Jurkat, Clone E6-1 (cell line): ENCODE results near the gene VMAC.

Experiments used
- DNase-seq: peaks from one replicate; pipeline ENCODE4 v3.0.0-alpha.2; 2011; ENCODE audit warnings: low read depth, low spot score
- H3K4me3 ChIP-seq: 2 replicates; pipeline ENCODE4 v1.5.1; 2011; ENCODE audit warnings: mild to moderate bottlenecking, low read length, control low read depth, moderate library complexity

VMAC gene

DNA sequence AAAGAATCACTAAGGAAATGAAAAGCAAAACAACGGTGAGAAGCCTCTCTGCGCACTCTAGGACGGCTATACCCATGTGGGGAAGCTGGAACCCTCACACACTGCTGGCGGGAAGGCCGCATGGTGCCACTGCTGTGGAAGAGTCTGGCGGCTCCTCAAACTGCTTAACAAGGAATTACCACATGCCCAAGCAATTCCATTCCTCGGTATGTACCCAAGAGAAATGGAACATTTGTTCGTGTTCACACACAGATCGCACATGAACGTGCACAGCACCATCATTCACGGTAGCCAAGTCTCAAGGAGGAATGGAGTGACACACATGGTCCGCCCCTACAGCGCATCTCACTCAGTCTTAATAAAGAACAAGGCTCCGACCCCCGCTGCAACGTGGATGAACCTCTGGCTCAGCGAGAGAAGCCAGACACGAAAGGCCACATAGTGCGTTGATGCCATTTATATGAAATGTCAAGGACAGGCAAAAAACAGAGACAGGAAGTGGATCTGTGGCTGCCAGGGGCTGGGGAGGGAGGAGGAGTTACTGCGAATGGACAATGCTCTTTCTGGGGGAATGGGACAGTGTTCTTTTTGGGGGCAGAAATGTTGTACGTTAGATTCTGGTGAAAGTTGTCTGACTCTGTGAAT, 17.0 kb downstream of the VMAC start:
- no peak for DNase-seq
- no peak overlapping the region for H3K4me3 ChIP-seq

DNA sequence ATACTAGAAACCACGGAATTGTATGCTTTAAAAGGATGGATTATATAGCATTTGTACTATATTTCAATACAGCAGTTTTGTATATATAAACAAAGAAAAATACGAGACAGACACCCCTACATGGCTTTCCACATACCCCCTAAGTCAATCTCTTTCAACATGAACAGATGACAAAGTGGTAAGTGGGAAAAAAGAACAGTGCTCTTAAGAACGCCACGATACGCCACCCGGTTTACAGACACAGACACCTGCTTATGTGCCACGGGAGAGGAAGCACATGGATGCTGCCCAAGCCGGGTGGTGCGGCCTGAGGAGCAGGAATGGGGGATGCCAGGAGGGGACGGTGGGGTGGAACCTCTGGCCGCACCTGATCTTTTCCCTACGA, 17.5 kb downstream of the VMAC start:
- DNase-seq, result no peak
- no peak overlapping the region for H3K4me3 ChIP-seq

DNA sequence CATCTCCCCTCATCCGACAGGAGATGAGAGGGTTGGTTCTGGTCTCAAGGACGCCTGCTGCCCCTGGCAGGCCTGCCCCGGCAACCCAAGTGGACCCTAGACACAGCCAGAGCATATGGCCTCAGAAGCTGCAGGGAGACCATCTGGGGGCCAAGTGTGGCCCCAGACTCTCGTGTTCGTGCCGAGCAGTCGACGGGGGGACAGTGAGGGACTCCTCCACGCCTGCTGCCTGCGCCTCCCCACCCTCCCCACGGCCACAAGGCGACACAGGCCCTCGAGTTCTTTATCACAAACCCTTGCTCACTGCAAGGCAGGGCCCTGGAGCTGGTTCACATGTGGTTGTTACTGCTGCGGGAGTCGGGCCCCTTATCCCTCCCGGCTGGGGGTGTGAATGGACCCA, 18.7 kb downstream of the VMAC start:
- DNase-seq, result no peak
- H3K4me3 ChIP-seq, result no peak overlapping the region

DNA sequence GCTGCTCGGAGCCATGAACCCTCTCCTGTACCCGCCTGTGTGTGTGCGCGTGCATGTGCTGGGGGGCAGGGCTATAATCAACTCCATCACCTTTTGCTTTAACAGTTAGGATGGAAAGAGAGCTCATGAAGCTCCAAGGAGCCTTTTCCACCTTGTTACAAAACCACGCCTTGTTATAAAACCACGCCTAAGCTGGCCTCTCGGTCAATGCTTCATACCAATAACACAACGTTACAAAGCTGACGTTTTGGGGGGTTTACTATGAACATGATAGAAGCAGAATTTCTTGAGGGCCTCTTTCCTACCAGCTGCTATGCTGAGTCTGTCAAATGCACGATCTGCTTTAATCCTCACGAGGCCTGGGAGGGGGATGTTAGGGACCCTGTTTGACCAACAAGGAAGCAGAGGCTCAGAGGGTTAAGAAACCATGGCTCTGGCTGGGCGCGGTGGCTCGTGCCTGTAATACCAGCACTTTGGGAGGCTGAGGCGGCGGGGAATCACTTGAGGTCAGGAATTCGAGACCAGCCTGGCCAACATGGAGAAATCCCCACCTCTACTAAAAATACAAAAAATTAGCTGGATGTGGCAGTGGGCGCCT, 21.3 kb downstream of the VMAC start:
- DNase-seq, result no peak
- H3K4me3 ChIP-seq, result no peak overlapping the region

DNA sequence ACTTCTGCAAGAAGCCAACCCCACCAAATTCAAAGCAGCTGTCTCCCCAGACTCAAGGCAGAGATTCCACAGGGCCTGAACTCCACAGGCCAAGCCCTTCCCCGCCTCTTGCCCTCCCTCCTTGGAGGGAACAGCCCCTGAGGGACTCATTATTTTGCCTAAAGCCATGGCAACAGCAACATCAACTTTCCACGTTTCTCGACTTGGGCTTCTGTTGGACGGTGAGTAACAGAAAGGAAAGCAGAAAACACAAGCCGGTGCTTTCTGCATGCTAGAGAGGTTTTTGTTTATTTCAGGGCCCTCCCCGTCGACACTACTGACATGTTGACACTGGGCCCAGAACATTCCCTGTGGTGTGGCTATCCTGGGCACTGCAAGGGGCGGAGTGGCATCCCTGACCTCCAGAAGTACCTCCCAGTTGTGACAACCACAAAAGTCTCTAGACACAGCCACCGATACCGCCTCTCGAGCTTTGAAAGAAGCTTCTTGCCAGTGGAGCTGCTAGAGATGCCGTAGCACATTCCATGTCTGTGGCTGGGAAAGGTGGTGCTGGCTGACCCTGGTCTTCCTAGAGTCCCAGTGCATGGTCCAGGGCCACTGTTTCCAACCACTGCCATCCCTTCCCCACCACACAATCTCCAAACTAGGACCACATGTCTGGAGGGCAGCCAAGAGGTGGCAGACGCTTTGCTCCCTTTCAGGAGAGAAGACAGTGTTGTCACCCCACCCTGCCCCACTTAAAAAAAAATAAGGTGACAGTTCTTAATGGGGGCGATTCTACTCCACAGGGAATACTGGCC, 22.2 kb downstream of the VMAC start:
- no peak for DNase-seq
- H3K4me3 ChIP-seq, result no peak overlapping the region

DNA sequence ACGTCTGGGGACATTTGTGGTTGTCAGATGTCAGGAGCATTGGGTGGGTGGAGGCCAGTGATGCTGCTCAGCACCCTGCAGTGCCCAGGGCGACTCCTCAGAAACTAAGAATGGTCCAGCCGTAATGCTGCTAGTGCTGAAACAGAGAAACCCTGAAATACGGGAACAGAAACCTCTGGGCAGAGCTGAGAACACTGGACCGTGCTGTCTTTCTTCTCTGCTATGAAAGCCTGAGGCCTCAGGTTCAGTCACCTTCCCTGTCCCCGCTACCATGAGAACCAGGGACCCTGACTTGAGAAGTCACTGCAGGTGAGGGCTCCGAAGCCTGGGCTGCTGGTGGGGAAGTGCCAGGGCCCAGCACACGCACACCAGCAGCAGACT, 22.8 kb downstream of the VMAC start:
- no peak for DNase-seq
- no peak overlapping the region for H3K4me3 ChIP-seq

DNA sequence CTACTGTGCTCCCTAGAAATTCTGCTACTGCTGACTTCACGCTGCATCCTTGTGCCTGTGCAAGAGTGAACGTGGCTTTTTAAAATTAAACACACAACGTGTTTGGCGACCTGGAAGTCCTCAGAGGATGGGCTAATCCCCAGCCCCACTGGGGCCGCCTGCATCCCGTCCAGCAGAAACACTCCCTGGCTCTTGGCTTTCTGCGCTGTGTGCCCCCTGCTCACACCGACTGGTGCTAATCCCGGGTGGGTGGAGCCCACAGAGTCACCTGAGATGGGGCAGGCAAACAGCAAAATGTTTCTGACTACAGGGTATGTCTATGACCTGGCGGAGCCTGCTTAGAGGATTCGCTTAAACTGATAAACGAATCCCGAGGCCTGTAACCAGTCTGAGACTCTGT, 24.5 kb downstream of the VMAC start:
- no peak for DNase-seq
- H3K4me3 ChIP-seq, result no peak overlapping the region

DNA sequence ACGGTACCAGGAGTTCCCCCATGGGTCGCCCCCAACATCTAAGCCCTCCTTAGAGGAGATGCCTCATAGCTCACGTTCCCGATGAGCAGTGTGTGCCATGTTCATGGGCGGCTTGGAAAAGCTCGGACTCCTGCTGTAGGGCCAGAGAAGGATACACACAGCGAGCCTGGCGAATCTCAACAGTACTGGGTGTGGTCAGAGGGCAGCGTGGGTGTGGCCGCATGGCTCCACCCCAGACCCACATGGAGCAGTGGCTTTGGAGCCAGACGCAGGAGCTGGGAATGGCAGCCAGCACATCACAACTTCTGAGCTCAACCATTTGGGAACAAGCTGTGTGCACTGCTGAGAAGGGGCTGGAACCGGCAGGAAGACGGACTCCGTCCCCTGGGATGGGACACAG, 25.0 kb downstream of the VMAC start:
- no peak overlapping the region for H3K4me3 ChIP-seq
- DNase-seq, result no peak

DNA sequence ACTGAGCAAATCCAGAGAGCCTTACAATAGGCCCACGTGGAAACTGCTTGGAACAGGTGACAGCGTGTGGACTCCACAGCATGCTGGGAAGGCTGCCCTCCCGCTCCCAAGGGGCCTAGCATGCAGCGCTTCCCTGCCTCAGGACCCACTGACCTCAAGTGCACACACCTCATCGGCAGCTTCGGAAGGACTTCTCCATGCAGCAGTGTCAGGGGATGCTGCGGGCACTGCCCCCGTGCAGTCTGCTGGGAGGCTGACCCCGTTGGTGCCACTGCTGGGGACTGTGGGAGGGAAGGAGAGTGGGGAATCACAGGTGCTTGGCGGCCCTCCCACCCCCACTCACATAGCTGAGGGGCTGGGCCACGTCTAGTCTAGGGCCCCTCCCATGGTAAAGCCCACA, 26.6 kb downstream of the VMAC start:
- H3K4me3 ChIP-seq, result no peak overlapping the region
- no peak for DNase-seq

DNA sequence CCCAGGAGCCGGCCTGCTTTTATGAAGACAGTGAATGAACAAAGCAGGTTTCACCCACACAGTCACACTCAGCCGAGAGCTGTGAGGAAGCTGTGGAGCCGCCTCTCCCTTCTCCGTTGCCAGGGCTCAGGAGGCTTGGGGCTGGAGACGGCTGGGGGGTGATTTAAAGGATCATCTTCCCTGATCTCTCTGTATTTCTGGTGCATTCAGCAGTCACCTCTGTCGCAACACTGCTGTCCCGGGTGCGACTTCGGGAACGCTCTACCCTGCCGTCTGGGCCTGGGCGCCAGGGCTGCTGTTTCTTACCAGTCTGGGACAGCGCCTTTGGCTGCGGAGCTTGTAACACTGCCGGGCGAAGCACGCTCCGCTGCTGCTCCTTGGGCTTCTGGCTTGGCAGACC, 27.5 kb downstream of the VMAC start:
- H3K4me3 ChIP-seq, result no peak overlapping the region
- no peak for DNase-seq

DNA sequence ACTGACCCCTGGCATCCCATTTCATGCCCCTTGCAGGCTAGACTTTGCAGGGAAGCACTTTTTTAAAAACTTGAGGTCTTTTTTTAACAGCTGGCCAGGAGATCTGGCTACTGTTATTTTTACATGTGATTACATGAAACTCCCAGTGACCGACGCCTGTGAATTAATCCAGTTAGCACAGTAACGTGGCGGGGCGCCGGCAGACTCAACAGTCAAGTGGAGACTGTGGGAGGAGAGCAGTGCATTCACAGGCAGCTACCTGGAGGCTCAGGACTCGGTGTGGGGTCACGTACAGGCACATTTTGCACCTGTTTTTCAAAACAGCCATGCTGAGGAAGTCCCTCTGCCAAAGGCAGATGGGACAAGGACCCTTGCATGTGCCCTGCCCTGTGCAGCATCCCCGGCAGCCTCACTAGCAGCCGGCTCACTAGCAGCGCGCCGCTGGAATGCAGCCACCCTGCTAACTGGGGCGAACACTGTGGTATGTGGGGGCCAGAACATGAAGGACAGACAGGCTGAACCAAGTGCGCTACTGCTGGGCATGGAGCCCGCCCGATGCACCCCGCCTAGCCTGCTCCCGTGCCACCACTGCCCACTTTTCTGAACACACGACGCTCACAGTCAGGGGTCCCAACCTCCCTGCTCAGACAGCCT, 28.1 kb downstream of the VMAC start:
- H3K4me3 ChIP-seq, result no peak overlapping the region
- no peak for DNase-seq

DNA sequence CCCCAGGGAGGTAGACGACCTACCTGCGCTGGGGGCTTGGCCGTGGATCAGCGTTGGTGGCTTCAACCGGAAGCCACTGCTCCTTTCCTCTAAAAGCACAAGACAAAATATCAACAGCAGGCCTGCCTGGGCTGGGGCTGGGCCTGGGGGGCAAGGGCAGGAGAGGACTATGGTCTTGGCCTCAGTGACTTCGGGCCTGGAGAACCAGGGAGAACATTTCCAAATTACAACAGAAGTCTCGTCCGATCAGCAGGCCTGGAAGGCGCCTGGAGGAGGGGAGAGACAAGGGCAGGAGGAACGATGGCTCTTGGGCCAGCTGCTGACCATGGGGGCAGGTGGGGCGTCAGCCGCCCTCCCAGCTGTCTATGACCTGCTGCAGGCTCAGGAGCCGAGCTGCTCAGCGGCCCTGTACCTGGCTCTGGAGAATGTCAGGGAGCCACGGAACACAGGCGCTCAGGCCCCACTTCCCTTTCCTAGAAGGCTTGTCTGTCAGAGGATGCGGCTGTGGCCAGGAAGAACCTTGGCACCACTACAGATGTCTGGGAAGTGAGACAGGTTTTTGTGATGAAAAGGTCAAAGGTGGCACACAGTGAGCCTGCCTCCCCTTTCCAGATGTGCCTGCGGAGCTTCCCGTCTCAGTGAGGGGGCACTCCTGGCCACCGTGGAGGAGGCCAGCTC, 28.9 kb downstream of the VMAC start:
- DNase-seq, result no peak
- no peak overlapping the region for H3K4me3 ChIP-seq

DNA sequence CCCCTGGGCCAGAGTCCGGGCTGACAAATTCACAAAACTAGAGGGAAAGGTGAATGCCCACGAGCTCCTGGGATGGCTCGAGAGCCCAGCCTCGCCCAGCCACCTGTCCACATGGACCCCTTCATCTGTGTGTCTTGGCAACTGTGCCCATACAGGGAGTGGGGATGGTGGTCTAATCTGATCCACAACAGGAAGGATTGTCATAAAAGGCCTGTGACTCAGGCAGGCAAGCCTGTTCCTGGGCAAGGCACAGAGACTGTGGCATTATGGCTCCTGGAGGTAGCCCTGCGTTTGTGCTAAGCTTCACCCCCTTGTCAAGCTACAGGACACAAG, 29.4 kb downstream of the VMAC start:
- H3K4me3 ChIP-seq, result no peak overlapping the region

DNA sequence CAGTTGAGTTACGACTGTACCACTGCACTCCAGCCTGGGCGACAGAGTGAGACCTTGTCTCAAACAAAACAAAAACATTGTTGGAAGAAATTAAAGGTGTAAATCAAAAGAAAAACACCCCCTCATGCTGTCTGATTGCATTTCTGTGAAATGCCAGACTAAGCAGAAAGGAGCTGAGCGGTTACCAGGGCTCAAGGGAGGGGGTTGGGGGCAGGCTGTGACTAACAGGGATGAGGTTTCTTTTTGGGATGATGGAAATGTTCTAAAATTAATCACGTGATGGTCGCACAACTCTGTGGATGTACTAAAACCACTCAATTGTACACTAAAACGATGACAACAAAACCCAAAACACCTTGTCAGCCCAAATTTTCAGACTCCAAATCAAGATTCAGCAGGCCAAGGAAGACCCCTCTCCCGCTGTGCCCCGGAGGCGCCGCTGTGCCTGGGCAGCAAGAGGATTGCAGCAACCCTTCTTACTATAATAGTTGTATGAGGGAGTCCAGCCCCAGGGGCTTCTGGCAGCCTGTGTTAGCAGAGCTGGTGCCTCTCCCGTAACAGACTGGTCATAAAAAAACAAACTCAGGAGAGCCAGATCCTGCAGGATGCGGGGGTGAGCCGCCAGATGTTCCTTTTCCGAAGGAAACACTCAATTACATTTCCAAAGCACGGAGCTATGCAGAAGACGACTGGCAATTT, 30.3 kb downstream of the VMAC start:
- no peak for DNase-seq

More for the DNA sequence above, 29.4 kb downstream of the VMAC start:
- DNase-seq, result no peak

DNA sequence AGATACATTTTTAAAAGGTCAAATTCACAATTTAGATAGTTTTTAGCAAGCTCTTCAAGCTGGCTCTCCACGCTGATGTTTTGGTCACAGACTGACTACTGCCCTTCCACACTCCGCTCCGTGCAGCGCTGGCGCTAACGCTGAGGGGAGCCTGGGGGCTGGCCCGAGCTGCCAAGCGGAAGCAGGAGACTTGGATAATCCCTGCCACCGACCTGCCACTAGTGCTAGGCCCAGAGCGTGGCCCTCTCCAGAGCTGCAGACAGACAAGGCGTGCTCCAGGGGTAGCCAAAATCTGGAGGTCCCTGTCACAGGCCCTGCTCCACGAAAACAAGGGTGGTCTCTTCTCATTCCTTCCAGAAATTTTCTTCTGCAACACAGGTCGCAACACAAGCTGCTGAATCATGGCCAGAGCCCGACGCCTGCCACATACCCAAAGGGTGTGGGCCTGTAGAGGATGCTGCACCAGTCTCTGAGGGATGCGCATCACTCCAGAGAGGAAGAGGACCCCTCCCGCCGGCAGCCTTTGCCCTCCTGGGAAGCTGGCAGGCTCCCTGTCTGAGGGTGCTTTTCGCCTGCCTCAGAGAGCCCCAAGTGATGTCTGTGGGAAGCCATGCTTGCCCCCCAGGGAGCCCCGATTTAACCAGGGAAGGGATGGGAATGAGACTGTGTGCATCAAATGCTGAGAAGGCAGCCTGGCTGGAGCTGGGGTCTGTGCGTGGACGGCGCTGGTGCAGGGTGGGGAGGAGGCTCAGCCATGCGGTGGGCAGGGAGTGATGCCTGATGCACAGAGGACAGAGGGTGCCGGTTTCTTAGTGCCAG, 31.0 kb downstream of the VMAC start:
- DNase-seq, result no peak
- H3K4me3 ChIP-seq, result no peak overlapping the region

More for the DNA sequence above, 30.3 kb downstream of the VMAC start:
- H3K4me3 ChIP-seq, result no peak overlapping the region

DNA sequence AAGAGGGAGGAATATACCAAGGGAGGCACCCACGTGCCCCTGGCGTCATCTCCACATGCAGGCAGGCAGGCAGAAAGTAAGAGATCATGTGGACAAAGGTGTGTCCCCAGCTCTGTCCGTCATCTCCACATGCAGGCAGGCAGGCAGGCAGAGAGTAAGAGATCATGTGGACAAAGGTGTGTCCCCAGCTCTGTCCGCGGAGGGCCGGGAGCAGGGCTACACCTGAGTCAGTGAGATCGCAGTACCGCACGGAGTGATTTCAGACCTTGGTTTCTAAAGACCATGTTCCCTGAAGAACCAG, 31.6 kb downstream of the VMAC start:
- H3K4me3 ChIP-seq, result no peak overlapping the region
- no peak for DNase-seq

DNA sequence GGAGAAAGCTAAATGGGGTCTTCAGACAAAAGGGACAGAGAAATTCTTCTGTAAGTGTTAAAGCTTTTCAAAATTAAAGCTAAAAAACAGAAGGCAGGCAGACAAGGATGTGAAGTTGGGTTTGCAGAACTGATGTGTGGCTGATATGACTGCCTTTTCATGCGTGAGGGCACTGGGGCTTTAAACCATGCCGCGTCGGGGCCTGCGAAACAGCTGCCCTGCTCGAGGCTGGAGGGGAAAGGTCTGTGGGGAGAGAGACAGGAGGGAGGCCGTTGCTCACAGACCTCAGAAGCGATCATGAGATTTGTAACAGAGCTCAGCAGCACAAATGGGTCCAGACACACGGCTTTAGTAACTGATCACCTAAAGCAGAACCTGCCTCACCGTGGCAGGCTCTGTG, 32.9 kb downstream of the VMAC start:
- DNase-seq, result no peak
- H3K4me3 ChIP-seq, result no peak overlapping the region
